Right lobe of liver (tissue), 6 donors: ENCODE measurements around the gene UCK2. TPM values are rescaled to one million over a fixed set of nuclear protein-coding genes. Genes with fewer than 3 reads are reported as not detected.

Source experiments
- ATAC-seq, 4 donors: fragments of 200-7000 bp; cut with Tn5 transposase; one replicate each; pipeline ENCODE4 v1.9.1; 2020; ENCODE audit warnings: mild to moderate bottlenecking in 4 of 4, moderate library complexity in 4 of 4
- DNase-seq, 3 donors: peaks; one replicate each; pipeline ENCODE4 v3.0.0-alpha.2; 2020
- H3K27ac ChIP-seq, 3 donors: fragments of 200-600 bp; one replicate each; pipeline ENCODE4 v1.8.0; 2022
- H3K27me3 ChIP-seq, 2 donors: fragments of 200-600 bp; one replicate each; pipeline ENCODE4 v1.8.0; 2022
- H3K36me3 ChIP-seq, 4 donors: fragments of 200-600 bp; sonication (generic) in 1 of 4; one replicate each; pipeline versions ENCODE4 v1.5.1 to v1.8.0; 2017 to 2022; ENCODE audit warnings: control low read depth in 1 of 4
- H3K4me1 ChIP-seq, 4 donors: fragments of 200-600 bp; sonication (generic) in 1 of 4; one replicate each; pipeline versions ENCODE4 v1.5.1 to v1.8.0; 2017 to 2022; ENCODE audit warnings: control low read depth in 1 of 4
- H3K4me3 ChIP-seq, 3 donors: fragments of 200-600 bp; one replicate each; pipeline ENCODE4 v1.8.0; 2022
- H3K9me3 ChIP-seq, 4 donors: fragments of 200-600 bp; sonication (generic) in 1 of 4; one replicate each; pipeline versions ENCODE4 v1.5.1 to v1.8.0; 2017 to 2022; ENCODE audit warnings: control low read depth in 1 of 4
- CTCF ChIP-seq, 4 donors: fragments of 200-600 bp in 3 of 4; fragments of 450-650 bp in 1 of 4; IDR thresholded peaks; one replicate each; pipeline versions ENCODE4 v1.5.1 to v1.8.0; 2016 to 2022; ENCODE audit warnings: antibody characterized with exemption in 4 of 4, mild to moderate bottlenecking in 2 of 4
- POLR2A ChIP-seq: fragments of 450-650 bp; IDR thresholded peaks from one replicate; pipeline ENCODE4 v1.6.1; 2017; ENCODE audit warnings: antibody characterized with exemption, mild to moderate bottlenecking
- WGBS: methylation state at CpG from one replicate; pipeline ENCODE4 v1.1.6; 2018; ENCODE audit warnings: low coverage, low lambda C conversion rate; ENCODE audit not compliant: insufficient coverage; ENCODE audit errors: missing lambda C conversion rate; 5-methylcytosine and 5-hydroxymethylcytosine counted together
- intact Hi-C, 2 donors: fragments of 100-400 bp; cut with DNase I; formaldehyde crosslinking; loops; one replicate each; pipeline versions ENCODE4 v1.11.2 to v1.14.1; 2022
- total RNA-seq, 6 experiments: library from RNA; depleted of rRNA in 2 of 6; stranded (reverse); fragments of >200 nt in 2 of 6; fragmentation: NEBNext Ultra II Directional in 3 of 6; extraction: Animal tissue kit (Norgen Biotek cat#: 25700) in 3 of 6; gene quantifications; one replicate each; pipeline versions ENCODE4 v1.1.0 to v1.2.4, GENCODE V29; 2016 to 2023
- donor health status: DM: no; HTN: yes; CAD: no.
- donor health status: DM: no; HTN: no; CAD: no.
- donor health status: DM: no; HTN: no; CAD: no.
- donor health status: DM: no; HTN: yes; CAD: no.
- donor health status: DM: no; HTN: yes; CAD: no.

The UCK2 gene
- total RNA-seq, 6 experiments from 2014 or later: 8.4 to 22.9 (median 10.4) TPM

GRCh38 chr1:165883056-165883455 lies 55.6 kb downstream of the UCK2 start:
- WGBS: 76% methylated on average over 3 of the region's 5 CpGs

DNA sequence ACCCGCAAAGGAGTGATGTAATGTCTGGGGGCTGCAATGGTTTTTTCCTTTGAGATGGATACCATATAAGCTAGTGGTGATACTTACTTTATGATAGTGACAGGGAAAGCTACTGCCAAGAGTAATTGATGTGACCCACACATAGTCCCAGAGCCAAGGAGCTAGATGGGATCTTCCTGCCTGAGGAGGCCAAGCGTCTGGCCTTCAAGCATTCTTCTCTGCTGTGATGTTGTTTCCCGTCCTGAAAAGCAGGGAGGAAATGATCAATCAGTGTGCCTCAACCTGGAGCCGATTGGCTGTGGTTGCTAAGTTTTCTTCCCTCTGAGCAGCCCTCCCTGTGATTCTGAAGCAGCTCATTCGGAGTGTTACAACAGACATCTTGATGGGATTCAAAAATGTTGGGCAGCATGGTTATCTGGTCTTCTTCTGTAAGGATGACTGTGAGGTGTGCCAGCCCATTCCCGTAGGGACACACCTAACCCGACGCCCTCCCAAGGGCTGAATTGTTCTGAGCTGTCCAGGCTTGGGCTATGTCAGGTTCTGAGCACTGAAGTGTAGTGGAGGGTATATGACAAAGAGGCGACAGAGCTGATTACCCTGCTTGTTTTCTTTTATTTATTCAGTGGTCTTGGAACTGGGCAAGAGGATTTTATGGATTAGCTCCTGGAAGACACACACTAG lies 56.7 kb downstream of the UCK2 start:
- ATAC-seq: peak in 1 of 4 donors; percentile 21
- no peak for DNase-seq
- TF ChIP-seq CTCF (IDR thresholded peaks at IDR 0.05): no peak
- no peak for TF ChIP-seq POLR2A

More at GRCh38 chr1:165883056-165883455, 55.6 kb downstream of the UCK2 start:
- ATAC-seq: no peak
- Histone ChIP-seq H3K27me3 (no peaks in the 10 kb centered on the region), H3K4me3 (no peak overlapping the region), H3K27ac (no peak overlapping the region), H3K4me1 (peaks cover 0 to 49% (median 18%) of the 10 kb centered on the region in 4 donors), H3K9me3 (no peaks in the 10 kb centered on the region), H3K36me3 (no peaks in the 10 kb centered on the region)
- intact Hi-C loops: no loop called here
- TF ChIP-seq POLR2A (no peak), CTCF (IDR thresholded peaks at IDR 0.05) (no peak)
- no peak for DNase-seq

GRCh38 chr1:165884690-165885304 lies 57.4 kb downstream of the UCK2 start:
- 16% methylated on average over 5 of the region's 5 CpGs for WGBS
- DNase-seq: no peak
- intact Hi-C loops: no loop called here
- H3K27ac ChIP-seq: peak overlapping the region in 2 of 3 donors; percentile 17 to 54
- peak; percentile 23 to 37 (median 26) for ATAC-seq
- no peaks in the 10 kb centered on the region for H3K36me3 ChIP-seq
- H3K4me1 ChIP-seq: peaks cover 0 to 49% (median 15%) of the 10 kb centered on the region in 4 donors
- no peak for TF ChIP-seq CTCF (IDR thresholded peaks at IDR 0.05)
- TF ChIP-seq POLR2A: no peak
- no peaks in the 10 kb centered on the region for H3K27me3 ChIP-seq
- no peaks in the 10 kb centered on the region for H3K9me3 ChIP-seq
- H3K4me3 ChIP-seq: no peak overlapping the region

More for the DNA sequence above, 56.7 kb downstream of the UCK2 start:
- 52% methylated on average over 5 of the region's 9 CpGs for WGBS
- Histone ChIP-seq H3K4me1 (peaks cover 0 to 55% (median 18%) of the 10 kb centered on the region in 4 donors), H3K9me3 (no peaks in the 10 kb centered on the region), H3K27ac (peak overlapping the region in 1 of 3 donors; percentile 54), H3K27me3 (no peaks in the 10 kb centered on the region), H3K36me3 (no peaks in the 10 kb centered on the region), H3K4me3 (no peak overlapping the region)
- intact Hi-C loops: no loop called here

- peak overlapping the region in 2 of 3 donors; percentile 17 to 54 for H3K27ac ChIP-seq
- ATAC-seq: peak; percentile 35 to 71 (median 49)
Measured at GRCh38 chr1:165885305-165885694, 57.9 kb downstream of the UCK2 start.

More at GRCh38 chr1:165885305-165885694, 57.9 kb downstream of the UCK2 start:
- TF ChIP-seq CTCF (IDR thresholded peaks at IDR 0.05): no peak
- no peak for TF ChIP-seq POLR2A
- intact Hi-C loops: no loop called here
- WGBS: 62% methylated on average over 2 of the region's 3 CpGs
- Histone ChIP-seq H3K27me3 (no peaks in the 10 kb centered on the region), H3K9me3 (no peaks in the 10 kb centered on the region), H3K36me3 (no peaks in the 10 kb centered on the region), H3K4me1 (peaks cover 0 to 50% (median 15%) of the 10 kb centered on the region in 4 donors), H3K4me3 (no peak overlapping the region)
- DNase-seq: no peak
